OCI-LY7 (cell line): Measurements from ENCODE around the gene ETV7.

Experiments
- CTCF ChIP-seq: fragments of 200-600 bp; sonication (generic); conservative IDR thresholded peaks from 2 replicates; pipeline ENCODE4 v1.5.1; 2014; ENCODE audit warnings: mild to moderate bottlenecking, antibody characterized with exemption, low read length, moderate library complexity, mixed read lengths
- EZH2phosphoT487 ChIP-seq: fragments of 200-600 bp; sonication (generic); IDR thresholded peaks from 2 replicates; pipeline ENCODE4 v1.6.1; 2018; ENCODE audit warnings: low read depth, borderline replicate concordance, mild to moderate bottlenecking, mixed run types, antibody characterized with exemption, low read length, moderate library complexity, mixed read lengths

DNA sequence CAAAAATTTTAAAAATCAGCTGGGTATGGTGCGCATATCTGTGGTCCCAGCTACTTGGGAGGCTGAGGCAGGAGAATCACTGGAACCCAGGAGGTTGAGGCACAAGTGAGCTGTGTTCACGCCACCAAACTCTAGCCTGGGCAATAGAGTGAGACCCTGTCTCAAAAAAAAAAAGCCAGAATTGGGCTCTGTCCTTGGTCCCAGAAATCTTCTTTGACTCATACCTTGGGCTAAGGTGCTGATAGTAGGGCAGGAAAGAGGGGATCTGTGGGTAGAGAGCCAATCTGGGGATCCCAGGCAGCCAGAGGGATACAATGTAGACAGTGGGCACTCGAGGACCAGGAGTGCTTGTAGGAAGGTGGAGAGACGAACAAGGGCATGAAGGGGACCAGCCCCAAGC, 13.3 kb downstream of the ETV7 start:
- no peak for TF ChIP-seq CTCF
- no peak for TF ChIP-seq EZH2phosphoT487
